GM10248 (cell line): ENCODE results near the gene NOTO.

ENCODE experiments used
- CTCF ChIA-PET: fragments of 300-600 bp; sonication (Branson Sonifier 250); formaldehyde crosslinking; extraction: SDS; loops from one replicate; lab custom pipeline; 2021; ENCODE audit warnings: antibody characterized with exemption; lab: Yijun Ruan, JAX
- POLR2A ChIA-PET: fragments of 350-650 bp; sonication (Branson Sonifier 250); formaldehyde crosslinking; extraction: SDS; loops from one replicate; lab custom pipeline; 2020; ENCODE audit warnings: antibody characterized with exemption; lab: Yijun Ruan, JAX
- DNase-seq: peaks from one replicate; pipeline ENCODE4 v3.0.0; 2012; ENCODE audit errors: extremely low spot score
- CTCF ChIP-seq: IDR thresholded peaks from 2 replicates; pipeline ENCODE4 v1.5.1; 2012; ENCODE audit warnings: mild to moderate bottlenecking, low read depth; ENCODE audit errors: extremely low read depth, missing control alignments, control extremely low read depth

NOTO gene

GRCh38 chr2:73249636-73250035 lies 47.3 kb downstream of the NOTO start:
- DNase-seq, result no peak
- POLR2A ChIA-PET, result no interaction called here
- TF ChIP-seq CTCF, result no peak
- CTCF ChIA-PET, result interaction anchor here (0.7 to 1.5 kb wide), 2 partner anchors 12 to 19 kb away, joined by 4 to 6 read pairs; no protein-coding TSS in a partner anchor

GRCh38 chr2:73250872-73251846 lies 48.8 kb downstream of the NOTO start:
- no peak for TF ChIP-seq CTCF
- POLR2A ChIA-PET, result interaction anchor here (0.8 kb wide), 1 partner anchor 17 kb away, joined by 4 read pairs; the partner anchor contains the start of gene CCT7
- CTCF ChIA-PET, result interaction anchor here (1.2 to 1.5 kb wide), 3 partner anchors 14 to 39 kb away, joined by 3 to 6 read pairs (median 3); no protein-coding TSS in a partner anchor
- DNase-seq, result no peak

GRCh38 chr2:73252238-73253027 lies 50.1 kb downstream of the NOTO start:
- CTCF ChIA-PET, result interaction anchor here (1.2 to 2.4 kb wide), 3 partner anchors 14 to 38 kb away, joined by 3 to 7 read pairs (median 3); no protein-coding TSS in a partner anchor
- no peak for DNase-seq
- TF ChIP-seq CTCF, result no peak
- POLR2A ChIA-PET, result no interaction called here

- DNase-seq, result no peak
- ChIA-PET POLR2A (no interaction called here), CTCF (interaction anchor here (1.6 to 3.2 kb wide), 3 partner anchors 15 to 37 kb away, joined by 3 to 17 read pairs (median 7); no protein-coding TSS in a partner anchor)
- no peak for TF ChIP-seq CTCF
Measured at GRCh38 chr2:73253400-73253799, 51.0 kb downstream of the NOTO start.

GRCh38 chr2:73253901-73254300 lies 51.5 kb downstream of the NOTO start:
- POLR2A ChIA-PET, result no interaction called here
- no peak for DNase-seq
- TF ChIP-seq CTCF, result no peak
- CTCF ChIA-PET, result interaction anchor here (1.2 to 3.2 kb wide), 4 partner anchors 16 to 37 kb away, joined by 3 to 17 read pairs (median 5); partner anchors contain the start of gene PRADC1
